Vagina (tissue), 2 donors: Measurements from ENCODE around the gene IBA57.

Experiments used
- POLR2A ChIP-seq, 2 donors: fragments of 450-650 bp; IDR thresholded peaks; one replicate each; pipeline ENCODE4 v1.6.1; 2017; ENCODE audit warnings: antibody characterized with exemption in 2 of 2, mild to moderate bottlenecking in 2 of 2, moderate library complexity in 2 of 2
- TF ChIP-seq, protein P1 (sequence below), 3 experiments: fragments of 450-650 bp in 2 of 3; fragments of 200-600 bp in 1 of 3; sonication (generic) in 1 of 3; IDR thresholded peaks; one replicate each; pipeline ENCODE4 v1.5.1; 2017 to 2019; ENCODE audit warnings: antibody characterized with exemption in 3 of 3, mild to moderate bottlenecking in 2 of 3, moderate library complexity in 2 of 3

DNA sequence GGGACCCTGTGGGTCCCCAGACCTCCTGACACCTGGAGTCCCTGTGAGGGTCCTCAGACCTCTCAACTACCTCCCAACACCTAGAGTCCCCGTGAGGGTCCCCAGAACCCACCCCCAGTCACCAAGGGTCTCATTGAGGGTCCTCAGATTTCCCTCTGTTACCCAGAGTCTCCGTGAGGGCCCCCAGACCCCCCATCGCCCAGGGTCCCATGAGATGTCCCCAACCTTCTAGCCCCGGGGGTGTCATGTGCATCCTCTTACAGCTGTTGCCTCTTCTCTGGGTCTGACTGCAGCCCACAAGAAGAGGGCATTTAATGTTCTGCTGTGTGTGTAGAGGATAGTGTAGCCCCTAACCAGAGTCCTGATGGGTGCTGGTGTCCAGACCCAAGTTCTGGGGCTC lies 17.8 kb upstream of the IBA57 start:
- TF ChIP-seq, protein P1, sequence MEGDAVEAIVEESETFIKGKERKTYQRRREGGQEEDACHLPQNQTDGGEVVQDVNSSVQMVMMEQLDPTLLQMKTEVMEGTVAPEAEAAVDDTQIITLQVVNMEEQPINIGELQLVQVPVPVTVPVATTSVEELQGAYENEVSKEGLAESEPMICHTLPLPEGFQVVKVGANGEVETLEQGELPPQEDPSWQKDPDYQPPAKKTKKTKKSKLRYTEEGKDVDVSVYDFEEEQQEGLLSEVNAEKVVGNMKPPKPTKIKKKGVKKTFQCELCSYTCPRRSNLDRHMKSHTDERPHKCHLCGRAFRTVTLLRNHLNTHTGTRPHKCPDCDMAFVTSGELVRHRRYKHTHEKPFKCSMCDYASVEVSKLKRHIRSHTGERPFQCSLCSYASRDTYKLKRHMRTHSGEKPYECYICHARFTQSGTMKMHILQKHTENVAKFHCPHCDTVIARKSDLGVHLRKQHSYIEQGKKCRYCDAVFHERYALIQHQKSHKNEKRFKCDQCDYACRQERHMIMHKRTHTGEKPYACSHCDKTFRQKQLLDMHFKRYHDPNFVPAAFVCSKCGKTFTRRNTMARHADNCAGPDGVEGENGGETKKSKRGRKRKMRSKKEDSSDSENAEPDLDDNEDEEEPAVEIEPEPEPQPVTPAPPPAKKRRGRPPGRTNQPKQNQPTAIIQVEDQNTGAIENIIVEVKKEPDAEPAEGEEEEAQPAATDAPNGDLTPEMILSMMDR (IDR thresholded peaks at IDR 0.05), result no peak
- TF ChIP-seq POLR2A (IDR thresholded peaks at IDR 0.05), result no peak
